ENCODE data around the gene KCTD4.

DNA sequence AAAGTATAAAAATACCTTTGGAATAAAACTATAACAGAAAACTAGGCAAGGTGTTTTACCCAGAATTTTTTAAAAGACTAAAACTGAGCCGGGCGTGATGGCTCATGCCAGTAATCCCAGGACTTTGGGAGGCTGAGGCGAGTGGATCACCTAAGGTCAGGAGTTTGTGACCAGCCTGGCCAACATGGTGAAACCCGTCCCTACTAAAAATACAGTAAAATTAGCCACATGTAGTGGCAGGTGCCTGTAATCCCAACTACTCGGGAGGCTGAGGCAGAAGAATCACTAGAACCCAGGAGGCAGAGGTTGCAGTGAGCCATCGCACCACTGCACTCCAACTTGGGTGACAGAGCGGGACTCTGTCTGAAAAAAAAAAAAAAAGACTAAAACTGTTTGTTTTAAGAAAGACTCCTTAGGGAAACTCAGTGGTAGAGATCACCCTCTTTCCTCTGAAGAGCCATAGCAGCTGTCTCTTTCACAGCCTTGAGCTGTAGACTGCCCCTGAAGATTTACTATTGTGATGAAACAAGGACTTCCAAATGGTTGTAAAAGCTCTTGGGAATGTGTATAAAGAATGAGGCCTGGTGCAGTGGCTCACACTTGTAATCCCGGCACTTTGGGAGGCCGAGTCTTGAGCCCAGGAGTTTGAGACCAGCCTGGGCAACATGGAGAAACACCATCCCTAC, 14.7 kb upstream of the KCTD4 start:
- TF ChIP-seq, protein P1, sequence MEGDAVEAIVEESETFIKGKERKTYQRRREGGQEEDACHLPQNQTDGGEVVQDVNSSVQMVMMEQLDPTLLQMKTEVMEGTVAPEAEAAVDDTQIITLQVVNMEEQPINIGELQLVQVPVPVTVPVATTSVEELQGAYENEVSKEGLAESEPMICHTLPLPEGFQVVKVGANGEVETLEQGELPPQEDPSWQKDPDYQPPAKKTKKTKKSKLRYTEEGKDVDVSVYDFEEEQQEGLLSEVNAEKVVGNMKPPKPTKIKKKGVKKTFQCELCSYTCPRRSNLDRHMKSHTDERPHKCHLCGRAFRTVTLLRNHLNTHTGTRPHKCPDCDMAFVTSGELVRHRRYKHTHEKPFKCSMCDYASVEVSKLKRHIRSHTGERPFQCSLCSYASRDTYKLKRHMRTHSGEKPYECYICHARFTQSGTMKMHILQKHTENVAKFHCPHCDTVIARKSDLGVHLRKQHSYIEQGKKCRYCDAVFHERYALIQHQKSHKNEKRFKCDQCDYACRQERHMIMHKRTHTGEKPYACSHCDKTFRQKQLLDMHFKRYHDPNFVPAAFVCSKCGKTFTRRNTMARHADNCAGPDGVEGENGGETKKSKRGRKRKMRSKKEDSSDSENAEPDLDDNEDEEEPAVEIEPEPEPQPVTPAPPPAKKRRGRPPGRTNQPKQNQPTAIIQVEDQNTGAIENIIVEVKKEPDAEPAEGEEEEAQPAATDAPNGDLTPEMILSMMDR (conservative IDR thresholded peaks at IDR 0.05): no peak
- TF ChIP-seq EZH2 (IDR thresholded peaks at IDR 0.05; ENCODE audit: low read depth): no peak

All from PC-9 (cell line).